ENCODE results near the gene ZNF335. TPM values are rescaled to one million over a fixed set of nuclear protein-coding genes. Genes with fewer than 3 reads are reported as not detected.
A peak's percentile ranks its signal among the peaks of the same experiment; 100 is the strongest.
"Not testable (repeated sequence)": the region's sequence is repeated elsewhere in the genome, so short reads cannot be mapped to it uniquely, and the experiment has no call there.

Gene ZNF335
- total RNA-seq, 6 donors from 2014 or later, result 17.4 to 41.9 (median 23.0) TPM

DNA sequence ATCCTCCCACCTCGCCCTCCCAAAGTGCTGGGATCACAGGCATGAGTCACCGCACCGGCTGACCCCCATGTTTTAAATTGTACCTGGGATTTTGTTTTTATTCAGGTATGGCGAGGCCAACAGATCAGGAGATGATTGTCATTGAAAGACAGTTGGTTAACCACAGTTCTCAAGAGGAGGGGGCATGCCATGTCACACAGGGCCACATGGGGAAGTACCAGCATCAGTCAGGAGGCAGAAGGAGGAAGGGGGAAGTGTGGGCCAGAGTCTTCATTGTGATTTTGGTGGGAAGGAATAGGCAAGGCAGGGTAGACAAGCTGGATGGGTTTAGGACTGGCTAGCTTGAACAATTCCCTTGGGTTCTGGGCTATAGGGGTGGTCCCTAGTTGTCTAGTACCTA lies 26.8 kb upstream of the ZNF335 start:
- peak; percentile 60 to 71 for ATAC-seq (ENCODE audit: low FRiP score in 2 of 2)
- WGBS, 2 donors, result 64 to 68% methylated on average over 4 of the region's 4 CpGs
- H3K9me3 ChIP-seq, result no peaks in the 10 kb centered on the region

DNA sequence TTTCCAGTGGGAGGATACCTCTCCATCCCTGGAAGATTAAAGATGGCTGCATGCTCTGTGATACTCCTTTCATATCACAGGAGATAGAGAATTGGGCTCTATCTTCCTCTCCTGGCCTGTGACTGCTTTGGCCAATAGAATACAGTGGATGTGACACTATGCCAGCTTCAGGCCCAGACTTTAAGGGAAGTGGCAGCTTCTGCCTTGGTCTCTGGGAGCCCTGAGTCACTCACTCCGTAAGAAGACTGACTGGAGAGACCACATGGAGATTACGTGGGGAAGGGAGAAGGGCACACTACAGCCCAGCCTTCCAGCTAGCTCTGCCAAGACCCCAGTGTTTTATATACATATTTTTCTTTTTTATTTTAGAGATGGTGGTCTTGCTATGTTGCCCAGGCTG lies 26.3 kb upstream of the ZNF335 start:
- 58 to 67% methylated on average over 2 of the region's 2 CpGs for WGBS, 2 donors
- Histone ChIP-seq H3K4me1 (peaks cover 0 to 10% (median 7%) of the 10 kb centered on the region in 4 donors), H3K9me3 (no peaks in the 10 kb centered on the region), H3K4me3 (no peak overlapping the region), H3K36me3 (no peaks in the 10 kb centered on the region), H3K27ac (peak overlapping the region in 2 of 4 donors; percentile 38 to 53), H3K27me3 (no peaks in the 10 kb centered on the region)
- ATAC-seq (ENCODE audit: low FRiP score in 2 of 2) (peak; percentile 72 to 77), DNase-seq (peak in 1 of 2 donors; percentile 64)
- TF ChIP-seq POLR2AphosphoS5 (IDR thresholded peaks at IDR 0.05) (no peak), EP300 (IDR thresholded peaks at IDR 0.05) (no peak), POLR2A (IDR thresholded peaks at IDR 0.05) (no peak)
- TF ChIP-seq, protein P1, sequence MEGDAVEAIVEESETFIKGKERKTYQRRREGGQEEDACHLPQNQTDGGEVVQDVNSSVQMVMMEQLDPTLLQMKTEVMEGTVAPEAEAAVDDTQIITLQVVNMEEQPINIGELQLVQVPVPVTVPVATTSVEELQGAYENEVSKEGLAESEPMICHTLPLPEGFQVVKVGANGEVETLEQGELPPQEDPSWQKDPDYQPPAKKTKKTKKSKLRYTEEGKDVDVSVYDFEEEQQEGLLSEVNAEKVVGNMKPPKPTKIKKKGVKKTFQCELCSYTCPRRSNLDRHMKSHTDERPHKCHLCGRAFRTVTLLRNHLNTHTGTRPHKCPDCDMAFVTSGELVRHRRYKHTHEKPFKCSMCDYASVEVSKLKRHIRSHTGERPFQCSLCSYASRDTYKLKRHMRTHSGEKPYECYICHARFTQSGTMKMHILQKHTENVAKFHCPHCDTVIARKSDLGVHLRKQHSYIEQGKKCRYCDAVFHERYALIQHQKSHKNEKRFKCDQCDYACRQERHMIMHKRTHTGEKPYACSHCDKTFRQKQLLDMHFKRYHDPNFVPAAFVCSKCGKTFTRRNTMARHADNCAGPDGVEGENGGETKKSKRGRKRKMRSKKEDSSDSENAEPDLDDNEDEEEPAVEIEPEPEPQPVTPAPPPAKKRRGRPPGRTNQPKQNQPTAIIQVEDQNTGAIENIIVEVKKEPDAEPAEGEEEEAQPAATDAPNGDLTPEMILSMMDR (IDR thresholded peaks at IDR 0.05), result no peak

More for the DNA sequence above, 26.8 kb upstream of the ZNF335 start:
- Histone ChIP-seq H3K4me3 (no peak overlapping the region), H3K36me3 (no peaks in the 10 kb centered on the region), H3K4me1 (peaks cover 4 to 10% (median 7%) of the 10 kb centered on the region in 4 donors), H3K27ac (peak overlapping the region in 2 of 4 donors; percentile 38 to 53), H3K27me3 (no peaks in the 10 kb centered on the region)
- TF ChIP-seq POLR2AphosphoS5 (IDR thresholded peaks at IDR 0.05), result no peak
- TF ChIP-seq POLR2A (IDR thresholded peaks at IDR 0.05), result no peak
- TF ChIP-seq, protein P1 (IDR thresholded peaks at IDR 0.05), result no peak
- TF ChIP-seq EP300 (IDR thresholded peaks at IDR 0.05), result no peak
- peak in 1 of 2 donors; percentile 62 for DNase-seq

DNA sequence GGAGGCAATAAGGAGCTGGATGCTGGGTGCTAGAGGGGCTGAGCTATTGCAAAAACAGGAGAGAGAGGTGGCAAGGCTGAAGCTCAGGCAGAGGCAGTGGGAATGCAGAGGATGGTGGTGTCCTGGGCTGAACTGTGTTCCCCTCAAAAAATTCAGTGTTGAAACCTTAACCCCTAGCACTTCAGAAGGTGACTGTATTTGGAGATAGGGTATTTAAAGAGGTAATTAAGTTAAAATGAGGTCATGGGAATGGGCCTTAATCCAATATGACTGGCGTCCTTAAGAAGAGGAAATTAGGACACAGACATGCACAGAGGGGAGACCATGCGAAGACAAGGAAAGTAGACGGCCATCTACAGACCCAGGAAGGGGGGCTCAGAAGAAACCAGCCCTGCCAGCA lies 25.2 kb upstream of the ZNF335 start:
- ATAC-seq (ENCODE audit: low FRiP score in 2 of 2), result no peak
- no peaks in the 10 kb centered on the region for H3K27me3 ChIP-seq
- TF ChIP-seq POLR2AphosphoS5 (IDR thresholded peaks at IDR 0.05), result no peak
- TF ChIP-seq POLR2A (IDR thresholded peaks at IDR 0.05), result no peak

DNA sequence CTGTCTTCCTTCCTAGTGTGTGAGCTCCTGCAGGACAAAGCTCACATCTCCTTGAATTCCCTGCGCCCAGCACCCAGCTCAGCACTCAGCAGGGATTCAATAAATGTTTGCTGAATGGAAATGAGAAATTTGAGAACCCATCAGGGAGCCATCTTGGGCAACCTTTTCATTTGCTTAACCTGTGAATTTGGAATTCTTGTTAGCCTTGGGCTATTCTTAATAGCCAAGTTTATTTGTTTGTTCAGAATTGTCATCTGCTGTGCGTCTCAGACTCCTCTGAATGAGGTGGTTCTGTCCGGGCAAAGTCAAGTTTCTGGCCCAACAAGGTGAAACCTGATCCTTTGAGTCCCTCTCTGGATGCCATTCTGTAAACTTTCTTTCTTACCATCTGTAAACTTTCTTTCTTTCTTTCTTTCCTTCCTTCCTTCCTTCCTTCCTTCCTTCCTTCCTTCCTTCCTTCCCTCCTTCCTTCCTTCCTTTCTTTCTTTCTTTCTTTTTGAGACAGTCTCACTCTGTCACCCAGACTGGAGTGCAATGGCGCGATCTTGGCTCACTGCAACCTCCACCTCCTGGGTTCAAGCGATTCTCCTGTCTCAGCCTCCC lies 23.6 kb upstream of the ZNF335 start:
- not testable (repeated sequence) for ATAC-seq (ENCODE audit: low FRiP score in 2 of 2); H3K4me1 ChIP-seq; H3K36me3 ChIP-seq; H3K27ac ChIP-seq; DNase-seq; H3K9me3 ChIP-seq; H3K27me3 ChIP-seq; H3K4me3 ChIP-seq
- WGBS, 2 donors, result 70 to 83% methylated on average over 6 of the region's 6 CpGs

More for the DNA sequence above, 25.2 kb upstream of the ZNF335 start:
- H3K27ac ChIP-seq, result no peak overlapping the region
- DNase-seq, result no peak
- H3K4me1 ChIP-seq, result peaks cover 0 to 10% (median 7%) of the 10 kb centered on the region in 4 donors
- H3K4me3 ChIP-seq, result no peak overlapping the region
- no peaks in the 10 kb centered on the region for H3K9me3 ChIP-seq
- WGBS, 2 donors, result 42 to 47% methylated on average over 3 of the region's 3 CpGs
- H3K36me3 ChIP-seq, result no peaks in the 10 kb centered on the region

DNA sequence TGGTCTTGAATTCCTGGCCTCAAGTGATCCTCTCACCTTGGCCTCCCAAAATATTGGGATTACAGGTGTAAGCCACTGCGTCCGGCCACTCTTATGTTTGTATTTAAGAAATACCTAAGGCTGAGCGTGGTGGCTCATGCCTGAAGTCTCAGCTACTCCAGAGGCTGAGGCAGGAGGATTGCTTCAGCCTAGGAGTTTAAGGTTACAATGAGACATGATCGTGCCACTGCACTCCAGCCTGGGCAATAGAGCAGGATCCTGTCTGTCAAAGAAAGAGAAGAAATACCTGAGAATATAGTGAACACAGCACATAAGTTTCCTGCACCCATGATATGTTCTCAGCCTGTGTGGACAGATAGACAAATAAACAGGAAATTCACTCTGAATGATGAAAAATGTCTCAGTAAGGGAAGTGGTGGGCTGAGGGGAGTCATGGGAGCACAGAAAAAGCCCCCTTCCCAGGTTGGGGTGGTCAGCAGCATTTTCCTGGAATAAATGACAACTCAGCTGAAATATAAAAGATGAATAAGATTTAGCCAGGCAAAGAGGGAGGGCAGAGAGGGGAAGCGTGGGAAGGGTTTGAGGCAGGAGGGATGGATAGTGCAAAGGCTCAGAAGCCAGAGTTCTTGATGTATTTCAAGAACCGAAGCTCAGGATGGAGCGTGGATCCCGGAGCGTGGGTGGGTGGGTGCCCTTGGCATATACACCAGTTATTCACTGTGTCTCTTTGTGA lies 22.9 kb upstream of the ZNF335 start:
- Histone ChIP-seq H3K4me3 (no peak overlapping the region), H3K36me3 (no peaks in the 10 kb centered on the region), H3K4me1 (peaks cover 0 to 3% (median under 1%) of the 10 kb centered on the region in 4 donors), H3K27me3 (no peaks in the 10 kb centered on the region), H3K27ac (no peak overlapping the region), H3K9me3 (no peaks in the 10 kb centered on the region)
- no peak for TF ChIP-seq POLR2AphosphoS5 (IDR thresholded peaks at IDR 0.05)
- DNase-seq (no peak), ATAC-seq (ENCODE audit: low FRiP score in 2 of 2) (no peak)
- WGBS, 2 donors, result 58 to 59% methylated on average over 9 of the region's 9 CpGs

DNA sequence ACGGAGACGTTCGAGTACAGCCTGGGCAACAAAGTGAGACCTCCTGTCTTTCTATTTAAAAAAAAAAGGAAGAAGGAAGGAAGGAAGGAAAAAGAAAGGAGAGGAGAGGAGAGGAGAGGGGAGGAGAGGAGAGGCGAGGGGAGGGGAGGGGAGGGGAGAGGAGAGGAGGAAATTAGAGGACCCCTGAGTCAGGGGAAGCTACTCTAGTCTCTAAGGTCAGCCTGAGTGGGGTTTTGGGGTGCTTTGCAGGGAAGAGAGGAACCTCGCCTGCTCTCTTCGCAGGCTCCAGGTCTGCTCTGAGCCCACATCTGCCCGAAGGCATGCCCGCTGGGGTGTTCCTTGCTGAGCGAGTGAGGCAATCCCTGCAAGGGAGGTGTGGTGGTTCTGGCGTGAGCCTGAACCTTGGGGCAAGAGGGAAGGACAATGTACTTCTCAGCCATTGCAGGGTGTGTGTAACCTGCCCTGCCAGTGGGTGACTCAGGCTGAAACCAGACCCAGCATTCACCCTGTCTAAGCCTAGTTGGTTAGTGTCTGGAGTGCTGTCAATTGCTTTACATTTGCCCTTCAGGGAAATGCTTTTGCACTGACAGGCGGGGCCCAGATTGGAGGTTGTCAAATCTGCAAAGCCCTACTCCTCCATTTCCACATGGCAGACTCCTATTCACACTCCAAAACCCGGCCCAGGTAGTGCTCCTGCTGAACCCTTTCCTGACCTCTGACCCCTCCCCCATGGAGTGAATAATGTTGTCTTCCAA lies 21.4 kb upstream of the ZNF335 start:
- Histone ChIP-seq H3K9me3 (no peaks in the 10 kb centered on the region), H3K36me3 (no peaks in the 10 kb centered on the region), H3K27me3 (no peaks in the 10 kb centered on the region), H3K4me3 (no peak overlapping the region), H3K27ac (no peak overlapping the region), H3K4me1 (peaks cover 0 to 3% (median 0%) of the 10 kb centered on the region in 4 donors)
- peak in 1 of 2 donors; percentile 74 for DNase-seq
- 57 to 72% methylated on average over 9 to 12 of the region's 12 CpGs for WGBS, 2 donors
- peak in 1 of 2 donors; percentile 87 for ATAC-seq (ENCODE audit: low FRiP score in 2 of 2)
- TF ChIP-seq, protein P1 (IDR thresholded peaks at IDR 0.05), result no peak
- TF ChIP-seq POLR2A (IDR thresholded peaks at IDR 0.05), result no peak
- no peak for TF ChIP-seq POLR2AphosphoS5 (IDR thresholded peaks at IDR 0.05)
- no peak for TF ChIP-seq EP300 (IDR thresholded peaks at IDR 0.05)
